Measurements from ENCODE around the gene ADAMTSL3. TPM values are rescaled to one million over a fixed set of nuclear protein-coding genes. Genes with fewer than 3 reads are reported as not detected.

ADAMTSL3 gene
- total and polyA plus RNA-seq, 4 donors: 3.5 to 19.0 (median 8.0) TPM

DNA sequence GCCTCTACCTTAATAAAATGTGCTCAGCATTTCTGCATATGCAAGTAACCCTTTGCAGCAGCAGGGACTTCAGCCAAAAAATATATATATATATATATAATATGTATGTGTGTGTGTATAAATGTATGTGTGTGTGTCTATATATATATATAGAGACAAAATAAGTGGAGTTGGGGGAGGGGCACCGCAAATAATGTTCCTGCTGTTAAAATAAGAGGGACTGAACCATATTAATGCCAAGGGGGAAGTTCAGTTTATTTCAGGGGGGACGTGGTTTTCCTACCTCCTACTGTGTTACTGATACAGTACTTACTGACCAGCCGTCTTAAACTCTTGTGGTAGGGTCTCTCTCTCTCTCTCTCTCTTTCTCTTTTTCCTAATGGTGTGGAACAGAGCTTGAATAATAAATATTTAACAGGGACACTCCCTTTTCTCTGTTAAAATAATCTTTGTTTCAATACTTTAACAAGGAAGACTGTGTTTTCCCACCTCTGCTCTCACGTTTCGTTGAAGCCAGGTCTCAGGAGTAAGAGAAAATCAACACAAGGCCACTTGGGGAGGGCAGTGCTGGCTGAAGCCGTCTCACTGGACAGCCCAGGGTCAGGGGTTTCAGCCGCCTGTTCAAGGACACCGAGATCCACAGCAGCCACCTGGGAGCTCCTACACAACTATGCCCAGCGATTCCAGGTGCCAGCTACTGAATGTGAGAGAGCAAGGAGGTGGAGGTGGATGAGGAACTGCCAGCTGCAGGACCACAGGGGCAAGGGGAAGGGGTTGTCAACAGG lies 42.8 kb upstream of the ADAMTSL3 start:
- no peaks in the 10 kb centered on the region for H3K9me3 ChIP-seq (ENCODE audit: control insufficient read depth in 4 of 4, low read length in 3 of 4)

More for the DNA sequence above, 42.8 kb upstream of the ADAMTSL3 start:
- TF ChIP-seq, protein P1, sequence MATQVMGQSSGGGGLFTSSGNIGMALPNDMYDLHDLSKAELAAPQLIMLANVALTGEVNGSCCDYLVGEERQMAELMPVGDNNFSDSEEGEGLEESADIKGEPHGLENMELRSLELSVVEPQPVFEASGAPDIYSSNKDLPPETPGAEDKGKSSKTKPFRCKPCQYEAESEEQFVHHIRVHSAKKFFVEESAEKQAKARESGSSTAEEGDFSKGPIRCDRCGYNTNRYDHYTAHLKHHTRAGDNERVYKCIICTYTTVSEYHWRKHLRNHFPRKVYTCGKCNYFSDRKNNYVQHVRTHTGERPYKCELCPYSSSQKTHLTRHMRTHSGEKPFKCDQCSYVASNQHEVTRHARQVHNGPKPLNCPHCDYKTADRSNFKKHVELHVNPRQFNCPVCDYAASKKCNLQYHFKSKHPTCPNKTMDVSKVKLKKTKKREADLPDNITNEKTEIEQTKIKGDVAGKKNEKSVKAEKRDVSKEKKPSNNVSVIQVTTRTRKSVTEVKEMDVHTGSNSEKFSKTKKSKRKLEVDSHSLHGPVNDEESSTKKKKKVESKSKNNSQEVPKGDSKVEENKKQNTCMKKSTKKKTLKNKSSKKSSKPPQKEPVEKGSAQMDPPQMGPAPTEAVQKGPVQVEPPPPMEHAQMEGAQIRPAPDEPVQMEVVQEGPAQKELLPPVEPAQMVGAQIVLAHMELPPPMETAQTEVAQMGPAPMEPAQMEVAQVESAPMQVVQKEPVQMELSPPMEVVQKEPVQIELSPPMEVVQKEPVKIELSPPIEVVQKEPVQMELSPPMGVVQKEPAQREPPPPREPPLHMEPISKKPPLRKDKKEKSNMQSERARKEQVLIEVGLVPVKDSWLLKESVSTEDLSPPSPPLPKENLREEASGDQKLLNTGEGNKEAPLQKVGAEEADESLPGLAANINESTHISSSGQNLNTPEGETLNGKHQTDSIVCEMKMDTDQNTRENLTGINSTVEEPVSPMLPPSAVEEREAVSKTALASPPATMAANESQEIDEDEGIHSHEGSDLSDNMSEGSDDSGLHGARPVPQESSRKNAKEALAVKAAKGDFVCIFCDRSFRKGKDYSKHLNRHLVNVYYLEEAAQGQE (IDR thresholded peaks at IDR 0.05): no peak
- TF ChIP-seq JUND (IDR thresholded peaks at IDR 0.05) (no peak), GABPA (IDR thresholded peaks at IDR 0.05 in 1 of 2, conservative IDR thresholded peaks at IDR 0.05 in 1 of 2) (no peak), TAF1 (conservative IDR thresholded peaks at IDR 0.05) (no peak), HNF4G (IDR thresholded peaks at IDR 0.05) (no peak), MAX (IDR thresholded peaks at IDR 0.05) (no peak), RAD21 (IDR thresholded peaks at IDR 0.05) (no peak), YY1 (IDR thresholded peaks at IDR 0.05) (no peak), FOXA2 (IDR thresholded peaks at IDR 0.05) (no peak), FOXA1 (IDR thresholded peaks at IDR 0.05) (no peak), NR2F2 (IDR thresholded peaks at IDR 0.05) (no peak), RXRA (IDR thresholded peaks at IDR 0.05) (no peak), ZBTB33 (IDR thresholded peaks at IDR 0.05) (no peak), EGR1 (IDR thresholded peaks at IDR 0.05; ENCODE audit: low read depth in 2 of 2) (no peak)
- TF ChIP-seq, protein P2, sequence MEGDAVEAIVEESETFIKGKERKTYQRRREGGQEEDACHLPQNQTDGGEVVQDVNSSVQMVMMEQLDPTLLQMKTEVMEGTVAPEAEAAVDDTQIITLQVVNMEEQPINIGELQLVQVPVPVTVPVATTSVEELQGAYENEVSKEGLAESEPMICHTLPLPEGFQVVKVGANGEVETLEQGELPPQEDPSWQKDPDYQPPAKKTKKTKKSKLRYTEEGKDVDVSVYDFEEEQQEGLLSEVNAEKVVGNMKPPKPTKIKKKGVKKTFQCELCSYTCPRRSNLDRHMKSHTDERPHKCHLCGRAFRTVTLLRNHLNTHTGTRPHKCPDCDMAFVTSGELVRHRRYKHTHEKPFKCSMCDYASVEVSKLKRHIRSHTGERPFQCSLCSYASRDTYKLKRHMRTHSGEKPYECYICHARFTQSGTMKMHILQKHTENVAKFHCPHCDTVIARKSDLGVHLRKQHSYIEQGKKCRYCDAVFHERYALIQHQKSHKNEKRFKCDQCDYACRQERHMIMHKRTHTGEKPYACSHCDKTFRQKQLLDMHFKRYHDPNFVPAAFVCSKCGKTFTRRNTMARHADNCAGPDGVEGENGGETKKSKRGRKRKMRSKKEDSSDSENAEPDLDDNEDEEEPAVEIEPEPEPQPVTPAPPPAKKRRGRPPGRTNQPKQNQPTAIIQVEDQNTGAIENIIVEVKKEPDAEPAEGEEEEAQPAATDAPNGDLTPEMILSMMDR (IDR thresholded peaks at IDR 0.05; ENCODE audit: low read depth, low read length, missing input control): no peak
- WGBS: 78% methylated on average over 9 of the region's 9 CpGs
- Histone ChIP-seq H3K27ac (ENCODE audit: low read depth in 1 of 2, low read length in 2 of 2) (no peak overlapping the region), H3K36me3 (ENCODE audit: control insufficient read depth in 4 of 4, insufficient read depth in 3 of 4, low read depth in 1 of 4, low read length in 3 of 4) (no peaks in the 10 kb centered on the region), H3K4me3 (ENCODE audit: low read depth in 1 of 3, low read length in 3 of 3) (no peak overlapping the region), H3K27me3 (ENCODE audit: control insufficient read depth in 4 of 4, insufficient read depth in 4 of 4, low read length in 3 of 4) (no peaks in the 10 kb centered on the region), H3K4me1 (ENCODE audit: control insufficient read depth in 4 of 4, insufficient read depth in 4 of 4, low read length in 3 of 4) (no peaks in the 10 kb centered on the region), H3K9ac (ENCODE audit: low read depth in 1 of 2, low read length in 2 of 2) (no peak overlapping the region)
- no peak for DNase-seq (ENCODE audit: low spot score)
